H1 (cell line): ENCODE data around the gene FBN1. TPM values are rescaled to one million over a fixed set of nuclear protein-coding genes. Genes with fewer than 3 reads are reported as not detected.

Experiments
- CTCF ChIA-PET: fragments of 300-600 bp; sonication (Branson Sonifier 250); formaldehyde crosslinking; loops from one replicate; lab custom pipeline; 2021; ENCODE audit not compliant: partially characterized antibody; lab: Charles Lee
- POLR2A ChIA-PET: fragments of 300-600 bp; sonication (Branson Sonifier 250); formaldehyde crosslinking; loops from one replicate; lab custom pipeline; 2021; ENCODE audit warnings: inconsistent platforms; ENCODE audit not compliant: partially characterized antibody; lab: Charles Lee
- DNase-seq, 2 experiments: peaks; one replicate each; pipeline versions ENCODE4 v3.0.0 to v3.0.0-alpha.2; 2010 to 2022; ENCODE audit warnings: low spot score in 2 of 2, low read depth in 1 of 2, mixed read lengths in 1 of 2
- FAIRE-seq: peaks from 2 replicates; lab custom pipeline; 2011; peaks lifted over from hg19 to GRCh38; lab: Jason Lieb, UNC
- H2AFZ ChIP-seq: 2 replicates; pipeline ENCODE4 v1.8.1; 2012; ENCODE audit warnings: low read length, inconsistent platforms
- H2AK5ac ChIP-seq: 2 replicates; pipeline ENCODE4 v1.6.1; 2013; ENCODE audit warnings: low read depth, low read length
- H2BK120ac ChIP-seq: replicated peaks from 2 replicates; pipeline ENCODE3; 2013; ENCODE audit warnings: low read depth, low read length, inconsistent platforms
- H2BK12ac ChIP-seq: 2 replicates; pipeline ENCODE4 v1.6.1; 2013; ENCODE audit warnings: low read depth, low read length
- H2BK15ac ChIP-seq: 2 replicates; pipeline ENCODE4 v1.6.1; 2013; ENCODE audit warnings: low read length
- H2BK20ac ChIP-seq: 2 replicates; pipeline ENCODE4 v1.6.1; 2013; ENCODE audit warnings: low read length
- H2BK5ac ChIP-seq: 2 replicates; pipeline ENCODE4 v1.6.1; 2013; ENCODE audit warnings: low read depth, low read length
- H3K14ac ChIP-seq: 2 replicates; pipeline ENCODE4 v1.6.1; 2013; ENCODE audit warnings: inconsistent platforms; ENCODE audit not compliant: insufficient read length
- H3K18ac ChIP-seq: 2 replicates; pipeline ENCODE4 v1.6.1; 2013; ENCODE audit warnings: low read length; ENCODE audit errors: extremely low read depth
- H3K23ac ChIP-seq: 2 replicates; pipeline ENCODE4 v1.6.1; 2013; ENCODE audit warnings: inconsistent platforms; ENCODE audit not compliant: insufficient read length
- H3K23me2 ChIP-seq: 2 replicates; pipeline ENCODE4 v1.6.1; 2013; ENCODE audit warnings: low read depth, low read length
- H3K27ac ChIP-seq: 2 replicates; pipeline ENCODE4 v1.6.1; 2011; ENCODE audit warnings: low read depth, low read length, inconsistent platforms
- H3K27me3 ChIP-seq, 4 experiments: replicated peaks in 1 of 4; 1 replicate in 1 of 4; 2 replicates in 3 of 4; pipeline versions ENCODE4 v1.6.1 to v1.8.1; 2011 to 2013; ENCODE audit warnings: low read length in 3 of 4, mild to moderate bottlenecking in 3 of 4, inconsistent platforms in 2 of 4, mixed read lengths in 2 of 4, moderate library complexity in 1 of 4; ENCODE audit not compliant: control insufficient read depth in 3 of 4, insufficient read depth in 3 of 4; ENCODE audit errors: extremely low read depth in 1 of 4
- H3K36me3 ChIP-seq, 4 experiments: 2 replicates each; pipeline versions ENCODE4 v1.6.1 to v1.8.1; 2011 to 2013; ENCODE audit warnings: mild to moderate bottlenecking in 4 of 4, low read length in 3 of 4, moderate library complexity in 2 of 4, control low read depth in 1 of 4, inconsistent platforms in 1 of 4; ENCODE audit not compliant: insufficient read depth in 4 of 4, control insufficient read depth in 2 of 4
- H3K4ac ChIP-seq: replicated peaks from 2 replicates; pipeline ENCODE3; 2013; ENCODE audit warnings: low read length, low read depth, mixed read lengths, inconsistent platforms; ENCODE audit not compliant: insufficient read length
- H3K4me1 ChIP-seq, 4 experiments: replicated peaks in 1 of 4; 1 replicate in 1 of 4; 2 replicates in 3 of 4; pipeline versions ENCODE4 v1.6.1 to v1.8.1; 2011 to 2013; ENCODE audit warnings: low read length in 3 of 4, inconsistent platforms in 2 of 4, mixed read lengths in 1 of 4; ENCODE audit not compliant: insufficient read depth in 4 of 4, control insufficient read depth in 3 of 4
- H3K4me2 ChIP-seq, 2 experiments: 2 replicates each; pipeline versions ENCODE4 v1.6.1 to v1.8.1; 2011 to 2013; ENCODE audit warnings: low read depth in 2 of 2, low read length in 2 of 2, control low read depth in 1 of 2, inconsistent platforms in 1 of 2, mild to moderate bottlenecking in 1 of 2; ENCODE audit not compliant: insufficient read depth in 1 of 2
- H3K4me3 ChIP-seq, 4 experiments: fragments of 200-600, 300-600 bp in 1 of 4; sonication (generic), shearing (Covaris generic), sonication (Bioruptor Twin) in 1 of 4; 2 replicates each; pipeline versions ENCODE4 v1.5.1 to v1.8.1; 2011 to 2016; ENCODE audit warnings: low read length in 4 of 4, low read depth in 3 of 4, control low read depth in 2 of 4, inconsistent platforms in 2 of 4, mild to moderate bottlenecking in 2 of 4, mixed read lengths in 1 of 4, moderate library complexity in 1 of 4; ENCODE audit not compliant: insufficient read depth in 2 of 4; ENCODE audit errors: extremely low read depth in 1 of 4
- H3K56ac ChIP-seq: replicated peaks from 2 replicates; pipeline ENCODE3; 2013; ENCODE audit warnings: low read depth, mild to moderate bottlenecking, mixed read lengths, low read length, inconsistent platforms; ENCODE audit not compliant: insufficient read length
- H3K79me1 ChIP-seq: 2 replicates; pipeline ENCODE4 v1.6.1; 2013; ENCODE audit warnings: low read depth, low read length, control low read depth
- H3K79me2 ChIP-seq, 2 experiments: 2 replicates each; pipeline versions ENCODE4 v1.6.1 to v1.8.1; 2012 to 2013; ENCODE audit warnings: low read length in 2 of 2, mild to moderate bottlenecking in 2 of 2, inconsistent platforms in 1 of 2; ENCODE audit not compliant: insufficient read depth in 2 of 2, control insufficient read depth in 1 of 2
- H3K9ac ChIP-seq, 4 experiments: replicated peaks in 1 of 4; 1 replicate in 1 of 4; 2 replicates in 3 of 4; pipeline versions ENCODE4 v1.6.1 to v1.8.1; 2011 to 2013; ENCODE audit warnings: low read depth in 3 of 4, low read length in 3 of 4, control low read depth in 2 of 4, mild to moderate bottlenecking in 2 of 4, moderate library complexity in 2 of 4, inconsistent platforms in 1 of 4; ENCODE audit errors: extremely low read depth in 1 of 4
- H3K9me3 ChIP-seq, 2 experiments: 2 replicates each; pipeline versions ENCODE4 v1.6.1 to v1.8.1; 2012 to 2013; ENCODE audit warnings: mild to moderate bottlenecking in 2 of 2, moderate library complexity in 2 of 2, control low read depth in 1 of 2, inconsistent platforms in 1 of 2, low read depth in 1 of 2, low read length in 1 of 2, mixed read lengths in 1 of 2; ENCODE audit not compliant: insufficient read depth in 2 of 2
- H4K20me1 ChIP-seq, 2 experiments: replicated peaks in 1 of 2; 2 replicates each; pipeline versions ENCODE3 to v1.8.1; 2011 to 2013; ENCODE audit warnings: inconsistent platforms in 2 of 2, low read length in 2 of 2, mild to moderate bottlenecking in 1 of 2; ENCODE audit not compliant: insufficient read depth in 2 of 2, control insufficient read depth in 1 of 2
- H4K5ac ChIP-seq: 2 replicates; pipeline ENCODE4 v1.6.1; 2013; ENCODE audit warnings: low read length, low read depth, mixed read lengths, inconsistent platforms; ENCODE audit not compliant: insufficient read length
- H4K8ac ChIP-seq: 2 replicates; pipeline ENCODE4 v1.8.0; 2013; ENCODE audit warnings: mild to moderate bottlenecking, moderate library complexity, low read length, inconsistent platforms; ENCODE audit not compliant: insufficient read depth; ENCODE audit errors: extremely low read depth
- H4K91ac ChIP-seq: replicated peaks from 2 replicates; pipeline ENCODE3; 2013; ENCODE audit warnings: low read length, mixed read lengths, inconsistent platforms; ENCODE audit not compliant: insufficient read length
- KDM1A ChIP-seq: fragments of 200-600, 300-600 bp; sonication (generic); IDR thresholded peaks from 2 replicates; pipeline ENCODE4 v1.7.1; 2016; ENCODE audit warnings: mild to moderate bottlenecking, low read length, borderline replicate concordance
- KDM4A ChIP-seq: IDR thresholded peaks from one replicate; pipeline ENCODE4 v1.7.1; 2012; ENCODE audit warnings: low read depth, mild to moderate bottlenecking, moderate library complexity, low read length, inconsistent platforms; ENCODE audit not compliant: severe bottlenecking
- WGBS, 2 experiments: shearing (Covaris generic) in 1 of 2; methylation state at CpG; one replicate each; pipeline versions ENCODE4 v1.1.6 to v1.1.7; 2013 to 2015; ENCODE audit warnings: low lambda C conversion rate in 2 of 2, mixed read lengths in 2 of 2, inconsistent platforms in 1 of 2, low coverage in 1 of 2, missing lambda C conversion rate in 1 of 2; ENCODE audit not compliant: insufficient replicate concordance in 2 of 2, insufficient coverage in 1 of 2, insufficient read length in 1 of 2; ENCODE audit errors: extremely low coverage in 1 of 2, missing lambda C conversion rate in 1 of 2; 5-methylcytosine and 5-hydroxymethylcytosine counted together
- polyA plus RNA-seq, 7 experiments: library from polyadenylated mRNA; depleted of rRNA in 3 of 7; stranded (reverse) in 5 of 7; unstranded in 2 of 7; fragments of >200 nt in 5 of 7; fragments of 200-250 nt in 2 of 7; gene quantifications; 1 replicate in 5 of 7; 2 replicates in 1 of 7; 4 replicates in 1 of 7; pipeline versions ENCODE4 v1.2.1 to v1.2.3, GENCODE V29; 2011 to 2013; ENCODE audit warnings: missing spikeins in 2 of 7, mixed read lengths in 2 of 7
- total RNA-seq: library from RNA; stranded (reverse); fragmentation: NEBNext Ultra II Directional; extraction: Animal tissue kit (Norgen Biotek cat#: 25700); gene quantifications from 2 replicates; pipeline ENCODE4 v1.2.1, GENCODE V29; 2021

The FBN1 gene
- total and polyA plus RNA-seq, 2 of the 8 experiments (the other 6 are each of a cell fraction or from before 2014, with no cell fraction given) = 3.0 to 4.0 TPM

DNA sequence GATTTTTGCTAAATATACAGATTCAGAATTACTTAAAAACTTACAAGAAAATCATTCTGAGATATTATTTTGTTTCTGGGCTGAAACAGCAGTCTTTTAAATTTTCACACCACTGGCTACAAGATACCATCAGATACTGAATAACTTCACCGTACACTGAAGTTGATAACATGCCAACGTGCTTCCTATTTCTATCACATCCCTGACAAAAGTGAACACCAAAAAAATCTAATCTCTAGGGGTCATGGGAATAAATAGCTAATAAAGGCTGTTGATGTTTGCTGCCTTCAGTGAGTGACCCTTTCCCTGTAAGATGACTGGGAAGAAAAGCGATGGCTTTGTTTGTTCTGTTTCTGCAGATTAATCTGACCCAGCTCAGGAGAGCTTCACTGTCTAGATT lies 193.8 kb downstream of the FBN1 start:
- CTCF ChIA-PET = interaction anchor here (1.1 to 1.5 kb wide), 2 partner anchors 45 to 46 kb away, joined by 3 to 4 read pairs; no protein-coding TSS in a partner anchor

More for the DNA sequence above, 193.8 kb downstream of the FBN1 start:
- no peak overlapping the region for H3K56ac ChIP-seq
- no peaks in the 10 kb centered on the region for H3K79me1 ChIP-seq
- no peaks in the 10 kb centered on the region for H3K79me2 ChIP-seq
- H3K9ac ChIP-seq = no peak overlapping the region
- no peaks in the 10 kb centered on the region for H3K36me3 ChIP-seq
- no peak overlapping the region for H2BK5ac ChIP-seq
- FAIRE-seq = no peak
- POLR2A ChIA-PET = no interaction called here
- no peak overlapping the region for H2AFZ ChIP-seq
- H2BK120ac ChIP-seq = no peak overlapping the region
- H3K27me3 ChIP-seq = no peaks in the 10 kb centered on the region
- no peak overlapping the region for H2BK12ac ChIP-seq
- H3K4me3 ChIP-seq = no peak overlapping the region
- H4K5ac ChIP-seq = no peak overlapping the region
- H2BK20ac ChIP-seq = no peak overlapping the region
- no peak overlapping the region for H2AK5ac ChIP-seq
- TF ChIP-seq KDM4A (no peak), KDM1A (no peak)
- TF ChIP-seq, all 59 proteins: peak for 0
- no peaks in the 10 kb centered on the region for H4K20me1 ChIP-seq
- no peak overlapping the region for H4K8ac ChIP-seq
- H3K4me2 ChIP-seq = no peak overlapping the region
- no peak overlapping the region for H4K91ac ChIP-seq
- H3K23ac ChIP-seq = no peak overlapping the region
- H3K14ac ChIP-seq = no peak overlapping the region
- H2BK15ac ChIP-seq = no peak overlapping the region
- H3K9me3 ChIP-seq = no peaks in the 10 kb centered on the region
- no peak overlapping the region for H3K18ac ChIP-seq
- no peak overlapping the region for H3K4ac ChIP-seq
- H3K4me1 ChIP-seq = no peaks in the 10 kb centered on the region
- H3K23me2 ChIP-seq = no peaks in the 10 kb centered on the region; the same call in 1 of the 2 replicates
- DNase-seq = no peak
- no peak overlapping the region for H3K27ac ChIP-seq
- WGBS, 2 experiments = 84% methylated on average over 3 of the region's 3 CpGs; no CpG with 5 or more reads in 1 of the 2 experiments
